Fibroblast of skin of back (primary cell): Measurements from ENCODE around the gene TTC14. TPM values are rescaled to one million over a fixed set of nuclear protein-coding genes. Genes with fewer than 3 reads are reported as not detected.
A peak's percentile ranks its signal among the peaks of the same experiment; 100 is the strongest.
"Not testable (repeated sequence)": the region's sequence is repeated elsewhere in the genome, so short reads cannot be mapped to it uniquely, and the experiment has no call there.

Experiments used
- DNase-seq: peaks from one replicate; pipeline ENCODE4 v3.0.0-alpha.2; 2013
- polyA plus RNA-seq, 2 experiments: library from polyadenylated mRNA; unstranded; fragments of 120-200 nt; gene quantifications; one replicate each; pipeline ENCODE4 v1.2.1, GENCODE V29; 2013; ENCODE audit not compliant: insufficient read length in 2 of 2

Gene TTC14, protein sequence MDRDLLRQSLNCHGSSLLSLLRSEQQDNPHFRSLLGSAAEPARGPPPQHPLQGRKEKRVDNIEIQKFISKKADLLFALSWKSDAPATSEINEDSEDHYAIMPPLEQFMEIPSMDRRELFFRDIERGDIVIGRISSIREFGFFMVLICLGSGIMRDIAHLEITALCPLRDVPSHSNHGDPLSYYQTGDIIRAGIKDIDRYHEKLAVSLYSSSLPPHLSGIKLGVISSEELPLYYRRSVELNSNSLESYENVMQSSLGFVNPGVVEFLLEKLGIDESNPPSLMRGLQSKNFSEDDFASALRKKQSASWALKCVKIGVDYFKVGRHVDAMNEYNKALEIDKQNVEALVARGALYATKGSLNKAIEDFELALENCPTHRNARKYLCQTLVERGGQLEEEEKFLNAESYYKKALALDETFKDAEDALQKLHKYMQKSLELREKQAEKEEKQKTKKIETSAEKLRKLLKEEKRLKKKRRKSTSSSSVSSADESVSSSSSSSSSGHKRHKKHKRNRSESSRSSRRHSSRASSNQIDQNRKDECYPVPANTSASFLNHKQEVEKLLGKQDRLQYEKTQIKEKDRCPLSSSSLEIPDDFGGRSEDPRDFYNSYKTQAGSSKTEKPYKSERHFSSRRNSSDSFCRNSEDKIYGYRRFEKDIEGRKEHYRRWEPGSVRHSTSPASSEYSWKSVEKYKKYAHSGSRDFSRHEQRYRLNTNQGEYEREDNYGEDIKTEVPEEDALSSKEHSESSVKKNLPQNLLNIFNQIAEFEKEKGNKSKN
- polyA plus RNA-seq (2013, experiment 1 of 2; ENCODE audit: insufficient read length): 13.8 TPM
- 19.7 TPM for polyA plus RNA-seq (2013, experiment 2 of 2; ENCODE audit: insufficient read length)

DNA sequence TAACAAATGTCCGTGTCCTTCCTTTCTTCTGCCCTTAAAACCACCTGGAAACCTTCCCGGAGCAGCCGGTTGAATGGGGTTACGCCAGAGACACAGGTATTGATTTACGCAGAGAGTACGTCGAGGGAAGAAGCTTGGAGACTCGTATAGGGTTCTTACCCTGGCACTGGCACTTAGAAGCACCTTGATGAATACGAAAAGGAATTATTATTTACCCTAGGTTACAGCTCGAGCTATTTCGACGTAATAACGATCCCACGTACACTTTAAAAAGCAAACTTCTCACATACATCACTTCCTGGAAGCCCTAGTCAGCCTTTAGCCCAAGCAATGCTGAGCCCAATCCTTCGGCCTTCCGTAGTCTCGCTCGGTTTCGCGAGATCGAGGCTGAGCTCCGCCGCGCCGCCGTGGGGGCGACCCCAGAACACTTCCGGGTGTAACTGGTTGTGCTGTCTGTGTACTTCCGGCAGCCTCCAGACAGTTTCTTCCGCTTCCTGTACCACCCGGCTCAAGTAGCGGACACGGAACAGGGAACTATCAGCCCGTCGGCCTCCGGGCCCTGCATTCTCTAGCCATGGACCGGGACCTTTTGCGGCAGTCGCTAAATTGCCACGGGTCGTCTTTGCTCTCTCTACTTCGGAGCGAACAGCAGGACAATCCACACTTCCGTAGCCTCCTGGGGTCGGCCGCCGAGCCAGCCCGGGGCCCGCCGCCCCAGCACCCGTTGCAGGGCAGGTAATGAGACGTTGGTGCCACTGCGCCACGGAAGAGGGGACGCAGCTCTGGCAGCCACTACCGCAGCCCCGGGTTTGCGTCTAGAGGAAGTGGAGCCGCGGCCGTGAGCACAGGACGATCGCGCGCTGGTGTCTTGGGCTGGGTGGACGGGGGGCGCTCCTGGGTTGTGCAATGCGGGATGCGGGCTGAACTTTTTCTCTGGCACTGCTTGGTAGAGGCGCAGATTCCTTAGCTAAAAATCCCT lies at the start of gene TTC14:
TSS of gene TTC14 (plus strand) at position 476 of the 979 bp plus-strand sequence. CDS start at position 575, 99 bp downstream.
- DNase-seq: peak; percentile 95

DNA sequence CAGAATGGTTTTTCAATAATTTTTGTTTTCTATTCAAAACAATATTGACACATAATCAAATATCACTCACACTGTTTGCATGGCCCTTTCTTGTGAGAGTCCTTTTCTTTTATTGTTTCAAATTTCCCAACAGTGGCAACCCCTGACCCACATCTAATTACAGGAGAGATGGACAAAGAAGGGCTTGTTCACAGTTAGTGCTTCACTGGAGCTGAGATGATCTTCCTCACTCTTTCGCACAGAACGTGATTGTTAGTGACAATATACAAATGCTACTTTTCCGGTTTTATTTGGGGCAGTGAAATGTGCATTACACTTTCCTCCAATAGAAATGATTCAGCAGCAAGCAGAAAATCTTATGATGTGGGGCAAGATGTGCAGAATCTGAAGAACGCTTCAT lies 38.6 kb upstream of the TTC14 start:
- DNase-seq: no peak

DNA sequence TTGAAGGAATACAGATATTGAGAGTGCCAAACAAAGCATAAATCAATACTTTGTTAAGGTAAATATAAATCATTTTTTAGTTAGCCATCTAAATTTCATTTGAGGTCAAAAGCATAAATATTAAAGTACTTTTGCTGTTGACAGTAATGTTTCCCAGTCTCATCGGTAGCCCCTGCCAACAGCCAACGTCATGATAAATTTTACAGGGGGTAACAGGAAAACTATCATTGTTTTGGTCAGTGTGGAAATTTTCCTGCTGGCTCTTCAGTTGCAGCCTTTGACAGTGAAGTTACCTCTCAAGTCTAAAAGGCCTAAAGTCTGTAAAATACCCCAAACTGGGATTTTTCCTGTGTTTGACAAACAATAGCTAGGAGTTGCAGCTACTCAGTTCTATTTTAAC lies 37.3 kb upstream of the TTC14 start:
- DNase-seq: no peak

DNA sequence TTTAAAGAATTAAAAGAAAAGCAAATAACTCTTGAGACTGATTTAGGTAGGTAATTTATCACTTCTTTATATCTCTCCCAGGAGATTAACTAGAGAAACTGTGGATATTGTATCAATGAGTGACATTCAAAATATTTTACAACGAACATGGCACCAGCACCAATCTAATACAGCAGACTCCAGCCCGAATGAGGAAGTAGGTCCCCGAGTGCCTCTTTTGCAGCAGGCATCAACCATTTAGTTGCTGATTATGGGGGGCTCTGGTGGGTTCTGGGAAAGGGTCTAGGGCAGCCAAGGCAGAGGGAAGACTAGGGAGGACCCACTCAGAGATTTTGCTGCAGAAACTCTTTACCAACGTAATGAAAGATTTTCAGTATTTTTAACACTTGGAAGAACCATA lies 31.7 kb upstream of the TTC14 start:
- DNase-seq: no peak

DNA sequence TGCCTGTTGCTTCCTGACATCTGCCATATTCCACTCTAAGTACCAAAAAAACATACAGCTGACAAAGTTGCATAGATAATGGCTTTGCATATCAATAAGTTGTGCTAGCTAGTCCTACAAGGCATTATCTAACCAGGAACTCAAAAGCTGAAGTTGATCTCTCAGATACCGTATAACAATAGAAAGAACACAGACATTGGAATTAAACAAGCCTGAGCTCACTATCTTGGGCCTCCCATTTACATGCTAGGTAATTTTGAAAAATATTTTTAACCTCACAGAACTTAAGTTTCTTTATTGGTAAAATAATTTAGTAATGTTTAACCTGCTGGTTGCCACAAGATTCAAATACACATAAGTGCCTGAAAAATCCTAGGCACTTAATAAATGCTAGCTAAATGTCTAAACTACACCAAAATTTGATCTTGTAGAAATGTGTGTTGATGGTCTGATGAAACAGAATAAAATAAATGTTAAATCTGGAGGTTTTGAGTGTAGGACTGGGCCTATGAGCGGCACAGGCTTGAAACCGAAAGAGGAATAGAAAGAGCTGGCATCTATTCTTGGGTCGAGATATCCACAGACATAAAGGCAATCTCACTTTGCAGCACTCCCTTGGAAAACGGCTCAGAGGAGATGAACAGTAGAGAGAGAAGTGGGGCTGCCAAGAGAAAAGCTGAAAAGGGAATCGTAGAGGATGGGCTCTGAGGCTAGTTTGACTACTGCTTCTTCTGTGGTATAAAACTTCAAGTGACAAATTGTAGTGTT lies 29.9 kb upstream of the TTC14 start:
- DNase-seq: no peak

DNA sequence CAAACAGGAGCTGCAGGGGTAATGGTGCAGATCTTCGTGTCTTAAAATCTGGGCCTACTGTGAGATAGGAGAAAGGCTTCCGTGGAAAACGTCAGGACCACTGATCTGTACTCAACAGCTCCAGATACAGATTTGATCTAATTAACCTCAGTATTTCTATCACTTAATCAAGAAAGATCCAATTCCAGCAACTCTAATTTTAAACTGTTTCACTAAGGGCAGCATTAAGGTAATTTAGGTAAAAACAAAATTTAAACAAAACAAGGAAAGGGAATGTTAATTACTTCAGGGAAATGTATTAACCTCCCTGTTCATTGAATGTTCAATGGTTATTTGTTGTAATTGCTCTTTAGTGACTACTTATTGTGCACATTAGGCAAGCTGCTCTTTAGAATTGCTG lies 26.4 kb upstream of the TTC14 start:
- no peak for DNase-seq

DNA sequence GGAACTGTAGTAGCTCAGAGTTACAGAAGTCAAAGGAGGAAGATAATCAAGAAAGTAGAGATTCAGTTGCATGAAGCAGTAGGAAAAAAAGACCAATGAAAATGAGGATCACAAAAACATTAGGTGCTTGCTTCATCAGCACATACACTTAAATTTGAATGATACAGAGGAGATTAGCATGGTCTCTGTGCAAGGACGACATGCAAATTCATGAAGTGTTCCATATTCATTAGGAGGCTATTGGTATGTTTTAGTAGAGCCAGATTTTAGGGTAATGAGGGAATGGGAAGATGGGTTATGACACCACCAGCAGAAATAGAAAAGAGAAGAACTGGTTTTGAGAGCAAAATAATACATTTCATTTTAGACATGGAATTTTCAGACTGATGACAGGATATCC lies 21.0 kb upstream of the TTC14 start:
- no peak for DNase-seq

DNA sequence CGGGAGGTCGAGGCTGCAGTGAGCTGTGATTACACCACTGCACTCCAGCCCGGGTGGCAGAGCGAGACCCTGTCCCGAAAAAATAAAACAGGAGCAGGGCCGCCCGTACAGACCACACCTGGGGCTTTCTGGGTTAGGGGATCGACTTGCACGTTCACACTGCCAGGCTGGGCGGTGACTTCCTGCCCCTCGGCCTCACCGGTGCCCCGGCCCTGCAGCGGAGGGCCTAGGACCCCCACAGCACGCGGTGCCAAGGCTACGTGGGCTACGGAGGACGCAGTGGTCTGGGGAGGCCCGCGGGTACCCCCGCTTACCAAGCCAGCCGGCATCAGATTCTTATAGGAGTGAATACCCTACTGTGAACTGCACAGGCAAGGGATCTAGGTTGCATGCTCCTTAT lies 11.6 kb upstream of the TTC14 start:
- no peak for DNase-seq

DNA sequence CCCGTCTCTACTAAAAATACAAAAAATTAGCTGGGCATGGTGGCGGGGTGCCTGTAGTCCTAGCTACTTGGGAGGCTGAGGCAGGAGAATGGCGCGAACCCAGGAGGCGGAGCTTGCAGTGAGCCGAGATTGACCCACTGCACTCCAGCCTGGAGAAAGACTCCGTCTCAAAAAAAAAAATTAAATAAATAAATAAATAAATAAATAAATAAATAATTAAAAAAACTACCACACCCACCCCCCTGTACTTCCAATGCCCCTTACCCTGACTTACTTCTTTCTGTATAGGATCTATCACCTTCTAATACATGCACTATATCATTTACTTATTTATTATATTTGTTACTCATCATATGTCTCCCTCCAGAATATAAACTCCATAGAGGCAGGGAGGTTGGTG lies 8.3 kb upstream of the TTC14 start:
- DNase-seq: not testable (repeated sequence)

DNA sequence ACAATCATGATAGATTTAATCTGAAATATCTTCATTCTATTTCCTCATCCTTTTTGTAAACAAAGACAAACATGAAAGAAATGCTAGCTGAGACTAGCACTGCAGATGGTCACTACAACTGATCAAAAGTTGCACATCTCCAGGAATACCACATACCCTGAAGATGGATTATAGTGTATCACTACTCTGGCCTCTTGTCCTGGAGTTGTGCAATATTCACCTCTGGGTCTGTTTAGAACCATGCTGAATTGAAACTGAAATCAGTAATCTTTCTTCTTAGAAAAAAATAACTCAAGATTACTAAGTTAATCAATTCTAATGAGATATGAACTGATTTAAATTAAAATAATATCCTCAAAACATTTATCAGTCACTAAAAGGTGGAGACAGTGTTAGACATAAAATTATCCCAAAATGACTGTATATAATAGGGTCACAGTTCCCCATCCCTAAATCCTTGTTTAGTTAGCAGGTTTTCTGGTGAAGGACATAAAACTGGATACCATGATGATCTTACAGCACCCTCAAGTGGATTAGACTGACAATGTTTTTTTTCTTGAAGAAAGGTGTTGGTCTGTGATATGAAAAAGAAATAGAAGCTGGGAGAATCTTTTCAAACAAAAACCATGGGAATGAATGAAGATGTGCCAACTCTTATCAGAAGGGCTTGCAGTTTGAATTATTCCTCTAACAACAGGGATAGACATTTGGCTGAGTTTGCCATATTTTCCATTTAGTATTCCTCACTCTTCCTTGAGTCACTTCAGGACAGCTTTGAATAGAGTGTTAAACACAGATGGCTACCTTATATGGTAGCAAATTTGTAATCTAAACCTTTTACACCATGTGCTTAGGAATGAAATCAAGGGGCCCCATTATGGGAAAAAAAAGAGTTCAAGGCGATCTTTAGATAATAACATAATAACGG lies 7.1 kb upstream of the TTC14 start:
- DNase-seq: peak; percentile 53

DNA sequence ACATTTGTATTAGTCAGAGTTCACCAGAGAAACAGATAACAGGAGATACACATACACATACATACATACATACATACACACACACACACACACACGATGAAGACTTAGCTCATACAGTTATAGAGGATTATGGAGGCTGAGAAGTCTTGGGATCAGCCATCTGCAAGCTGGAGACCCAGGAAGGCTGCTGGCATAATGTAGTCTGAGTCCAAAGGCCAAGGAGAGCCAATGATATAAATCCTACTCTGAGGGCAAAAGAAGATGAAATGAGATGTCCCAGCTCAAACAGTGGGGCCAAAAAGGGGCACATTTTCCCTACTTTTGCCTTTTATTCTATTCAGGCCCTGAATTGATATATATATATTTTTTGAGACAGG lies 6.4 kb upstream of the TTC14 start:
- DNase-seq: no peak

DNA sequence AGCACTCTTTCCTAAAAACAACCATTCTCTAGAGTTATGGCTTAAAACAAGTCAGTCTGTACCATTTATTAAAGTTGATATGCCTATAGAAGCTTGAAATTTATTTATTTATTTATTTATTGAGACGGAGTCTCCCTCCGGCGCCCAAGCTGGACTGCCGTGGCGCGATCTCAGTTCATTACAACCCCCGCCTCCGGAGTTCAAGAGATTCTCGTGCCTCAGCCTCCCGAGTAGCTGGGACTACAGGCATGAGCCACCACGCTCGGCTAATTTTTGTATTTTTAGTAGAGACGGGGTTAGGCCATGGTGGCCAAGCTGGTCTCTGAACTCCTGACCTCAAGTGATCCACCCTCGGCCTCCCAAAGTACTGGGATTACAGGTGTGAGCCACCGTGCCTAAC lies 1.5 kb upstream of the TTC14 start:
- no peak for DNase-seq

DNA sequence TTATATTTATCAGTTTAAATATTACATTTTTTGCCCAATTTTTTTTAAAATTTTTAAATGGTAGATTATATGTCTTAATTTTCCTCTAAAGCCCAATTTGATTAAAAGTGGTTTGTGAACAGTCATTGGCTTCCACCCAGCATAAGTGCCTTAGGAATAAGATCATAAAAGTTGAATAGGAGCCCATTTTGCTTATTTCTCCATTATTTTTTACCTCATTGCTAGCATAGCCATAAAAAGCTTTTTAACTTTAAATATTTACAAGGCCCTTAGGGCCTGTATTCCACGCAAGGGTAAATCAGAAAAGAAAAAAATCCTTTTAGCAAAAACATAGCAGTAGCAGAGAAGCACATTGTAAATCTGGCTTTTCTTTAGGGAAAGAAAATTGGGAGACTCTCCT lies 9.0 kb downstream of the TTC14 start:
- no peak for DNase-seq

DNA sequence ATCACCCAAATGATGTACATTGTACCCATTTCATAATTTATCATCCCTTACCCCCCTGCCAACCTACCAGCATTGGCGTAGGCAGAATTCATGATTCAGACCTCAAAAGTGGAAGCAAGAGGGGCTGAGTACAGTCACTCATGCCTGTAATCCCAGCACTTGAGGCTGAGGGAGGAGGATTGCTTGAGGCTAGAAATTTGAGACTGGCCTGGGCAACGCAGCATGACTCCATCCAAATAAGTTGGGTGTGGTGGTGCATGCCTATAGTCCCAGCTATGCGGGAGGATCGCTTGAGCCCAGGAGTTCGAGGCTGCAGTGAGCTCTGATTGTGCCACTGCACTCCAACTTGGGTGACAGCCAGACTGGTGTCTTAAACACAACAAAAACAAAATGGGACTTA lies 10.4 kb downstream of the TTC14 start:
- DNase-seq: no peak

DNA sequence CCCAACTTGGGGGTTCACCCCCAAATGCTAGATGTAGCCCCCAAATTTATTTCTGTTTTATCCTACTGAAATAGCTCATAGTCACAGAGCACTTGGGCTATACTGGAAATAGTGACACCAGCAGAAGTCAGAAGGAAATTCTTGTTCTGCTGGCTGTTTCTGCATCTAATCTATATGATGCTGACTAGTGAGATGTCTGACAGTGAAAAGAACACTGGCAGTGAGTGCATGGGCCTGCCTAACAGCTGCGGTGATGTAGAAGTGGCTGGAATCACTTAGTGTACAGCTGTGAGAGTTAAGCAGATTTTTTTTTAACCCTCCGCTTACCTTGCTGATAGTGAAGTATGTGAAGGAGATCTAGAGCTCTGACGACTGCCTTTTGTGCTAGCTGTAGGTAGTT lies 14.0 kb downstream of the TTC14 start:
- DNase-seq: no peak

DNA sequence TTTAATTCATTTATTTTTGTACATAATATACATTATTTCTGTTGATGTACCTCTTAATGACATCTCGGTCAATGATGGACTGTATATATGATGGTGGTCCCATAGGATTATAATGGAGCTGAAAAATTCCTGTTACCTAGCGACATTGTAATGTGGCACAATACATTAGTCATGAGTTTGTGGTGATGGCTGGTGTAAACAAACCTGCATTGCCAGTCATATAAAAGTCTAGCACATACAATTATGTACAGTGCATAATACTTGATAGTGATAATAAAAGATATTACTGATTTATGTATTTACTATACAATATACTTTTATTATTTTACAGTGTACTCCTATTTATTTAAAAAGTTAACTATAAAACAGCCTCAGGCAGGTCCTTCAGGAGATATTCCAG lies 15.1 kb downstream of the TTC14 start:
- no peak for DNase-seq

DNA sequence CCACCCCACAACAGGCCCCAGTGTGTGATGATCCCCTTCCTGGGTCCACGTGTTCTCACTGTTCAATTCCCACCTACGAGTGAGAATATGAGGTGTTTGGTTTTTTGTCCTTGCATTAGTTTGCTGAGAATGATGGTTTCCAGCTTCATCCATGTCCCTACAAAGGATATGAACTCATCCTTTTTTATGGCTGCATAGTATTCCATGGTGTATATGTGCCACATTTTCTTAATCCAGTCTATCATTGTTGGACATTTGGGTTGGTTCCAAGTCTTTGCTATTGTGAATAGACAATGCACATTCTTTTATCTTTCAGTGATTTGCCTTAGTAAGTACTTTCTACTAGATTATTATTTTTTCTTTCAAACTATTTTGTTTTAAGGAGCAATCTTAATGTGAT lies 16.6 kb downstream of the TTC14 start:
- DNase-seq: not testable (repeated sequence)

DNA sequence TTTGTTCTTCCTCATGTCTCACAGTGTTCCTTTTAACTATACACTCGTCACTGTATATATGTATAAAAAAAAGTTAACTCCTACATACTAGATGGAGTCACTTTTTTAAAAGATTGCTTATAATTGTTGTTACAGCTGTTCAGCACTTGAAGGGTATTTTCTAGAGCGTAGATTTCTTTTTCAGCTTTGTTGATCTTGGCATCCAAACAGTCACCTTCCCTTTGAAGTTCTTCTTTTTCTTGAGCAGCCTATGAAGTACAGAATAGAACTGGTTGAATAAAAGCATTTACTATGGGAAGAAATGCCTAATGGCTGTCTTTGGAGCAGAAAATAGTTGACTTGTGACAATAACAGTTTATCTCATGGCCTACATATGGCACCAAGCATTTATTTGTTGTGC lies 17.8 kb downstream of the TTC14 start:
- no peak for DNase-seq

DNA sequence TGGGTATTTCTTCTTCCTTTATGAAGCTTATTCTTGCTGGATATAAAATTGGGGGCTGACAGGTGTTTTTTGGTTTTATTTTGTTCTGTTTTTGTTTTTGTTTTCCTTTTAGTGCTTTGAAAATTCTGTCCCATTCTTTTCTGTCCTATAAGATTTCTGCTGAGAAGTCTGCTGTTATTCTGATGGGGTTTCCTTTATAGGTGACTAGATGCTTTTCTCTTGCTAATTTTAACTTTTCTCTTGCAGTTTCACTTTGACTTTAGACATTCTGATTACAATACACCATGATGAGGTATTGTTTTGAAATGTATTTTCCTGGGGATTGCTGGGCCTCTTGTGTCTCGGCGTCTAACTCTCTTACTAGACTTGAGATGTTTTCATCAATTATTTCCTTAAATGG lies 22.8 kb downstream of the TTC14 start:
- no peak for DNase-seq

DNA sequence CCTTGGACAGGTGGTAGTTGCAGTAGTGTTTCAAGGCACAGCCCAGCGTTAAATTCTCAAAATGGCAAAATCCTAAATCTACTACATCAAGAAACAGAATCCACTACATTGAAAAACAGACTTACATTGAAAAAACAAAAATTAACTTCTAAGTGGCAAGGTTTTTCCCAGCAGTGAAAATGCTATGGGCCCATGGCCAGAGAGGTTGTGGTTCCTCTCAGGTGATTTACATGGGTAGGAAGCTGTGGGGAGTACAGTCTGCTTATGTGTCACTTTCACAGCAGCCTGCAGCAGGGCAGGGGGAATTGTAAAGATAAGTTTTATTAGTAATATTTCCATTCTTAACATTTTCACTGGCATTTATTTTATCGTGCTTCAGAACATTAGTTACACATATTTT lies 24.9 kb downstream of the TTC14 start:
- no peak for DNase-seq

DNA sequence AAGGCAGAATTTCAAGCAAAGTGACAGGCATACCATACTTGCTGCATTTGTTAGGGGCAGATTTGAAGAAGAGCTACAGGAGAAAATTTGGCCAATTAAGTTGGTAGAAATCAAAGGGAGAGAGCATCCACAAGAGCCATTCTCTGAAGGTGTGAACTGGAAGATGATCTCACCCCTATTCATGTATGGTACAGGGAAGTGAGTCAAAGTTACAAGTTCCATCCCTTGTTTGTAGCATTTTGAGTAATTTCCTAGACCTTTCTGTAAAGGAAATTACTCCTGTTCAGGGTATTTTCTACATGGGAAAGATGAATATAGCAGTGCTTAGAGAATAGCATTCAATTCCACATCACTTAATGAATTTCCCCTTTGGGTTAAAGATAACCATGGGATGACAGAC lies 28.4 kb downstream of the TTC14 start:
- no peak for DNase-seq
